IgD-negative memory B cell (primary cell): ENCODE data around the gene PRDX6. TPM values are rescaled to one million over a fixed set of nuclear protein-coding genes. Genes with fewer than 3 reads are reported as not detected.
"Not testable (repeated sequence)": the region's sequence is repeated elsewhere in the genome, so short reads cannot be mapped to it uniquely, and the experiment has no call there.

Experiments
- H3K27ac Mint-ChIP-seq, 3 donors: one replicate each; pipeline ENCODE4 v1.8.0; 2020 to 2022; ENCODE audit warnings: mild to moderate bottlenecking in 3 of 3, mixed read lengths in 3 of 3, moderate library complexity in 1 of 3
- H3K27me3 Mint-ChIP-seq: one replicate; pipeline ENCODE4 v1.8.0; 2021; ENCODE audit warnings: mixed read lengths
- H3K36me3 Mint-ChIP-seq: one replicate; pipeline ENCODE4 v1.8.0; 2020; ENCODE audit warnings: mild to moderate bottlenecking, mixed read lengths
- H3K4me1 Mint-ChIP-seq, 3 donors: one replicate each; pipeline ENCODE4 v1.8.0; 2020 to 2022; ENCODE audit warnings: mixed read lengths in 3 of 3, mild to moderate bottlenecking in 1 of 3
- H3K4me3 Mint-ChIP-seq, 4 donors: one replicate each; pipeline ENCODE4 v1.8.0; 2020 to 2022; ENCODE audit warnings: mild to moderate bottlenecking in 4 of 4, mixed read lengths in 4 of 4, moderate library complexity in 3 of 4
- H3K9me3 Mint-ChIP-seq, 3 donors: one replicate each; pipeline ENCODE4 v1.8.0; 2020 to 2021; ENCODE audit warnings: mixed read lengths in 3 of 3, mild to moderate bottlenecking in 1 of 3
- polyA plus RNA-seq: library from polyadenylated mRNA; unstranded; fragments of 300-500 nt; fragmentation: Illumina TruSeq; gene quantifications from one replicate; pipeline ENCODE4 v1.2.3, GENCODE V29; 2021

PRDX6 gene
- polyA plus RNA-seq, 1 donor from 2014 or later: 84.7 TPM

GRCh38 chr1:173476665-173477285, 360 bp upstream of the PRDX6 start:
- H3K9me3 Mint-ChIP-seq: peaks cover 0 to 2% (median 1%) of the 10 kb centered on the region in 3 donors
- peak overlapping the region; percentile 95 to 98 (median 96) for H3K4me3 Mint-ChIP-seq
- no peaks in the 10 kb centered on the region for H3K36me3 Mint-ChIP-seq
- H3K27ac Mint-ChIP-seq: peak overlapping the region; percentile 84 to 96 (median 96)
- H3K27me3 Mint-ChIP-seq: no peaks in the 10 kb centered on the region
- H3K4me1 Mint-ChIP-seq: peaks cover 22 to 44% (median 31%) of the 10 kb centered on the region in 3 donors

DNA sequence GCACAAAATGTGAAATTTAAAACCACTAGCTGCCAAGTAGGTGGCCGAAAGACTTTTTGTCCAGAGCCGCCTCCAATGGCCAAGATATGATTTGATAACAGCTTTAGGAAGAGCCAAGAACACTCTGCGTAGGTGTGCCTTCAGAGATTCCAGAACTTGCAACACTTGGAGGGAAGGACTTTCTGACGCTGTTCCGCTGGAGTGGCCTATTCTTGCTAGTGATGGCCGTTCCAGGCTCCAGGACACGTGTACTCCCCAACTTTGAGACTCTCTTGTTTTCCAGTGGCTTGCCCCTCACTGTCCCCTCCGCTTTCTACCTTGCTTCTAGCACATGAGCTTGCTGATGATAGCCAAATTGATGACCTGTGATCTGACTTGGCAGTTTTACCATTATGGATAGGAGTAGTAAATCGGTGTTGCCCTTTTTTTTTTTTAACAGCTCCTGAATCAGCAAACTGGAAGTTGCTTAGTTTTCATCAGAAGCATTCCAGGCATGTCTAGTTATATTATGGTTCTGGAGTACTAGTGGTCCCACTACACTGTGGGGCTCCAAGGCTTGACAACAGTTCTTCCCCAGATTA, 1.0 kb downstream of the PRDX6 start:
- no peaks in the 10 kb centered on the region for H3K36me3 Mint-ChIP-seq
- peaks cover 23 to 43% (median 31%) of the 10 kb centered on the region in 3 donors for H3K4me1 Mint-ChIP-seq
- H3K9me3 Mint-ChIP-seq: no peaks in the 10 kb centered on the region
- peak overlapping the region; percentile 92 to 98 (median 94) for H3K4me3 Mint-ChIP-seq
- peak overlapping the region; percentile 64 to 84 (median 72) for H3K27ac Mint-ChIP-seq
- no peaks in the 10 kb centered on the region for H3K27me3 Mint-ChIP-seq

DNA sequence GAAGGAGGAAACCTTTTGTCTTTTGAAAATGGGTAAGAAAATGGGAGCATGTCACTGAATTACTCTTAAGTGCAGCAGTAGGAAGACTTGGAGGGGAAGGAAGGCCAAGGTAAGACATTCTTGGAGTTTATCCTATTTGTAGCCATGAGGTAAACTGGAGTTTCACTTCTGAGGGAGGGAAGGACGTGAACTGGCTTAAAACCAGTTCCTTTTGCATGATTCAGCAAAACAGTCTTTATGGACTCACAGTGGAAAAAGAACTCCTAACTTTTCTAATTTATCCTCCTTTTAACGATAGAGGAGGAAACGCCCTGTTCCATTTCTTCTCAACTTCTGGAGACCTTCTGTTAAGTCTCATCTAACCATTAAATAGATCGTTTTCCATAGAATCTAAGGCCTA, 2.5 kb downstream of the PRDX6 start:
- H3K4me3 Mint-ChIP-seq: peak overlapping the region in 2 of 4 donors; percentile 25 to 95
- peaks cover 21 to 34% (median 26%) of the 10 kb centered on the region in 3 donors for H3K4me1 Mint-ChIP-seq
- H3K9me3 Mint-ChIP-seq: no peaks in the 10 kb centered on the region
- no peak overlapping the region for H3K27ac Mint-ChIP-seq
- no peaks in the 10 kb centered on the region for H3K27me3 Mint-ChIP-seq
- no peaks in the 10 kb centered on the region for H3K36me3 Mint-ChIP-seq

DNA sequence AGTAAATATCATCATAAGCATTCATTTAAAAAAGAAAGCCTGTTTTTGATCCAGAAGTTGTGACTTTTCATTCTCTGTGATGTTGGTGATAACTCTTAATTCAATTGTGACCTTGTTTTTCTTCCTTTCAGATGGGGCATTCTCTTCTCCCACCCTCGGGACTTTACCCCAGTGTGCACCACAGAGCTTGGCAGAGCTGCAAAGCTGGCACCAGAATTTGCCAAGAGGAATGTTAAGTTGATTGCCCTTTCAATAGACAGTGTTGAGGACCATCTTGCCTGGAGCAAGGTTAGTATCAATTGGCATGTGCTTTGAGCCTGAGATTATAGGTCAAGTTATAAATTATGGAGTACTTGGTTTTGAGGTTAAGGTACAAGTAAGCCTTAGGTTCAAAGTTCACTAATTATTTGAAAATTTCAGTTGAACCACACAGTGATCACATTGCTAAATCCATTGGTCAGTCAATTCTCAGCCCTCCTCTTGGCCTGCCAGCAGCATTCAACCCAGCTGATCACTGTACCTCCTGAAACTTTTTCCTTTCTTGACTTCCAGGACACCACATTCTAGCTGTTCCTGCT, 4.1 kb downstream of the PRDX6 start:
- Mint-ChIP-seq H3K36me3 (no peaks in the 10 kb centered on the region), H3K4me1 (peaks cover 9 to 22% (median 21%) of the 10 kb centered on the region in 3 donors), H3K27ac (no peak overlapping the region), H3K27me3 (no peaks in the 10 kb centered on the region), H3K4me3 (peak overlapping the region in 1 of 4 donors; percentile 31), H3K9me3 (no peaks in the 10 kb centered on the region)

DNA sequence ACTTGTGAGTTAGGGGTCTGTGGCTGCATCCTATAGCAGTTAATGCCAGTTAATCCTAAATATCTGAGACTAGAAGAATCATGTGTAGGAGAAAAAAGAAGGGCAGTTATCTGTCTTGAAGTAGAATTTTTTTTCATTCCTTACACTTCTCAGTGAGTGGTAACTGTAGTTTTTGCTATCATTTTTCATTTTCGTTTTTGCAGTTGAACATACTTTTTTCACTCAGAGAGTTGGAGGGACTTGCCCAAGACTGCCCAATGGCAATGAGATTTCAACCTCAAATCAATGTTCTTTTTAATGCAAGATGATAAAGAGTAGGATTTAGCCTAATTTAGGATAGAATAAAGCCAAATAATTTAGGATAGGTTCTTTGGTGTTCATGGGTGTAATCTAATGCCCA, 5.5 kb downstream of the PRDX6 start:
- no peak overlapping the region for H3K4me3 Mint-ChIP-seq
- no peaks in the 10 kb centered on the region for H3K9me3 Mint-ChIP-seq
- H3K27me3 Mint-ChIP-seq: no peaks in the 10 kb centered on the region
- no peak overlapping the region for H3K27ac Mint-ChIP-seq
- peaks cover 8 to 22% (median 16%) of the 10 kb centered on the region in 3 donors for H3K4me1 Mint-ChIP-seq
- H3K36me3 Mint-ChIP-seq: peaks cover 2% of the 10 kb centered on the region

GRCh38 chr1:173484276-173484675, 7.1 kb downstream of the PRDX6 start:
- no peaks in the 10 kb centered on the region for H3K9me3 Mint-ChIP-seq
- no peaks in the 10 kb centered on the region for H3K27me3 Mint-ChIP-seq
- peaks cover 2 to 9% (median 5%) of the 10 kb centered on the region in 3 donors for H3K4me1 Mint-ChIP-seq
- H3K36me3 Mint-ChIP-seq: peaks cover 11% of the 10 kb centered on the region
- no peak overlapping the region for H3K4me3 Mint-ChIP-seq
- peak overlapping the region in 1 of 3 donors; percentile 27 for H3K27ac Mint-ChIP-seq

GRCh38 chr1:173485401-173485800, 8.3 kb downstream of the PRDX6 start:
- H3K36me3 Mint-ChIP-seq: peaks cover 16% of the 10 kb centered on the region
- H3K27ac Mint-ChIP-seq: no peak overlapping the region
- H3K4me1 Mint-ChIP-seq: peaks cover 0 to 3% (median 1%) of the 10 kb centered on the region in 3 donors
- H3K9me3 Mint-ChIP-seq: no peaks in the 10 kb centered on the region
- H3K4me3 Mint-ChIP-seq: no peak overlapping the region
- H3K27me3 Mint-ChIP-seq: no peaks in the 10 kb centered on the region

GRCh38 chr1:173488001-173488400, 10.9 kb downstream of the PRDX6 start:
- H3K36me3 Mint-ChIP-seq: peaks cover 17% of the 10 kb centered on the region
- no peaks in the 10 kb centered on the region for H3K27me3 Mint-ChIP-seq
- H3K4me1 Mint-ChIP-seq: peaks cover 0 to 1% (median 0%) of the 10 kb centered on the region in 3 donors
- H3K27ac Mint-ChIP-seq: no peak overlapping the region
- H3K4me3 Mint-ChIP-seq: no peak overlapping the region
- H3K9me3 Mint-ChIP-seq: no peaks in the 10 kb centered on the region

GRCh38 chr1:173489149-173489600, 12.0 kb downstream of the PRDX6 start:
- Mint-ChIP-seq H3K27ac (no peak overlapping the region), H3K36me3 (peaks cover 19% of the 10 kb centered on the region), H3K27me3 (no peaks in the 10 kb centered on the region), H3K9me3 (no peaks in the 10 kb centered on the region), H3K4me3 (no peak overlapping the region), H3K4me1 (peaks cover 0 to 1% (median 0%) of the 10 kb centered on the region in 3 donors)

DNA sequence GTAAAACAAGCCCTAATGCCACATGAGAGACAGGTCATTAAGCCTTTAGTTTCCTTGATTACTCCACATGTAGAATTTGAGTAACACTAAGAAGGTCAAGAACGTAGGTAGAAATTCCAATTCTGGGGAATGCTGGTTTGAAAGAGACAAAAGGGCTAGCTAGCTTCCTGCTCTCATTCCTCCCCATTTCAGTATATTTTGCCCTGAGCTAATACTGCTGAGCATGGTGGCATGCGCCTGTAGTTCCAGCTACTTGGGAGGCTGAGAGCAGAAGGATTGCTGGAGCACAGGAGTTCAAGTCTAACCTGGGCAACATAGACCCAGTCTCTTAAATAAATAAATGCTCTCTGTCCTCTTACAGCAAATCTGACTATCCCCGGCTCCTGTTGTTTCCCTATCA, 12.8 kb downstream of the PRDX6 start:
- Mint-ChIP-seq H3K36me3 (peaks cover 19% of the 10 kb centered on the region), H3K4me1 (no peaks in the 10 kb centered on the region), H3K27ac (no peak overlapping the region), H3K27me3 (no peaks in the 10 kb centered on the region), H3K9me3 (no peaks in the 10 kb centered on the region), H3K4me3 (no peak overlapping the region)

GRCh38 chr1:173491508-173491907, 14.4 kb downstream of the PRDX6 start:
- Mint-ChIP-seq H3K4me3 (no peak overlapping the region), H3K36me3 (peaks cover 19% of the 10 kb centered on the region), H3K27me3 (no peaks in the 10 kb centered on the region), H3K9me3 (no peaks in the 10 kb centered on the region), H3K27ac (no peak overlapping the region), H3K4me1 (no peaks in the 10 kb centered on the region)

DNA sequence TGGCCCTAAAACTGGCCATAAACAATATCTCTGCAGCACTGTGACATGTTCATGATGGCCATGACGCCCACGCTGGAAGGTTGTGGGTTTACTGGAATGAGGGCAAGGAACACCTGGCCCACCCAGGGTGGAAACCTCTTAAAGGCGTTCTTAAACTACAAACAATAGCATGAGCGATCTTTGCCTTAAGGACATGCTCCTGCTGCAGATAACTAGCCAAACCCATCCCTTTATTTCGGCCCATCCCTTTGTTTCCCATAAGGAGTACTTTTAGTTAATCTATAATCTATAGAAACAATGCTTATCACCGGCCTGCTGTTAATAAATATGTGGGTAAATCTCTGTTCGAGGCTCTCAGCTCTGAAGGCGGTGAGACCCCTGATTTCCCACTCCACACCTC, 16.0 kb downstream of the PRDX6 start:
- H3K27me3 Mint-ChIP-seq, H3K27ac Mint-ChIP-seq, H3K9me3 Mint-ChIP-seq, H3K4me1 Mint-ChIP-seq: not testable (repeated sequence)
- Mint-ChIP-seq H3K36me3 (peaks cover 14% of the 10 kb centered on the region), H3K4me3 (peak overlapping the region in 1 of 4 donors; percentile 17)

- Mint-ChIP-seq H3K36me3 (peaks cover 3% of the 10 kb centered on the region), H3K27me3 (no peaks in the 10 kb centered on the region), H3K27ac (no peak overlapping the region), H3K4me1 (no peaks in the 10 kb centered on the region), H3K4me3 (no peak overlapping the region), H3K9me3 (peaks cover 0 to 5% (median 1%) of the 10 kb centered on the region in 3 donors)
Measured at GRCh38 chr1:173495609-173496267, 18.6 kb downstream of the PRDX6 start.

DNA sequence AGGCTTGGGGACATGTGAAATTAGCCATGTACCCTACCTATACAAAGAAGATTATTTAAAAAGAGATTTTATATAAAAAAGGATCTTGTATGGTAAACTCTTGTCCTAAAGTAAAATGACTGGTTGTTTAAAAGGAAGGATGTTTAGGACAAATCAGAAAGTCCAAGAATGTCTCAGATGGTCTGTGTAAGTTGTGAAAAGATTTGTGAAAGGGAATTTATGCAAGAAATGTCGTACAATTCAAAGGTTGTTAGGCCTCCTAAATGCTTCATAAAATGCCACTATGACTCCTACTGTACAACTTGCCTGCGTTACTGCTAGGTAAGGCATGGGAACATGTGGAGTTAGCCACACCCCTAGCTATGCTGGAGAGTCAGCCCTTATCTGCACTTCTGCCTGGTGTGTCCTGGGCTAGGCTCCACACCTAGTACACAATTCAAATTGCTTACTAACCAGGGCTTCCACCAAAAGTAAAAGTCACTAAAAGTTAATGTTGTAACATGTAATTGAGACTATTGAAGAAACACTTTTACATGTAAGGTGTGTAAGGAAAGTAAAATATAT, 19.7 kb downstream of the PRDX6 start:
- Mint-ChIP-seq H3K9me3 (peaks cover 0 to 5% (median 1%) of the 10 kb centered on the region in 3 donors), H3K4me1 (peaks cover 0 to 2% (median 0%) of the 10 kb centered on the region in 3 donors), H3K36me3 (peaks cover 5% of the 10 kb centered on the region), H3K27me3 (no peaks in the 10 kb centered on the region), H3K4me3 (no peak overlapping the region), H3K27ac (no peak overlapping the region)

- peaks cover 2% of the 10 kb centered on the region for H3K36me3 Mint-ChIP-seq
- H3K27me3 Mint-ChIP-seq: peaks cover 2% of the 10 kb centered on the region
- no peak overlapping the region for H3K4me3 Mint-ChIP-seq
- no peak overlapping the region for H3K27ac Mint-ChIP-seq
- H3K4me1 Mint-ChIP-seq: peaks cover 0 to 2% (median 0%) of the 10 kb centered on the region in 3 donors
- peaks cover 0 to 5% (median 1%) of the 10 kb centered on the region in 3 donors for H3K9me3 Mint-ChIP-seq
Measured at GRCh38 chr1:173499729-173500128, 22.6 kb downstream of the PRDX6 start.
